Prostate gland (tissue), 2 donors: ENCODE measurements around the gene ARHGAP27. TPM values are rescaled to one million over a fixed set of nuclear protein-coding genes. Genes with fewer than 3 reads are reported as not detected.

Source experiments
- total RNA-seq, 2 donors: library from RNA; depleted of rRNA; stranded (reverse); fragments of >200 nt; gene quantifications; one replicate each; pipeline ENCODE4 v1.1.0, GENCODE V29; 2016

The ARHGAP27 gene
- total RNA-seq, 2 donors from 2014 or later, result 37.9 to 39.9 TPM

Other genes with a start within 250 kb of the ARHGAP27 start
- gene FMNL1, start 211.0 kb downstream of the ARHGAP27 start, total RNA-seq, result 10 to 100 TPM in 1 of 2 donors, 1 to 10 TPM in 1; 3.6 to 12.2 TPM
- 1 to 10 TPM in 1 of 2 donors, not detected in 1; 3.2 TPM for gene SPATA32, start 170.8 kb downstream of the ARHGAP27 start, total RNA-seq
- 10 to 100 TPM; 12.5 to 16.1 TPM for gene MAP3K14, start 115.8 kb downstream of the ARHGAP27 start, total RNA-seq
- 10 to 100 TPM; 33.2 to 39.8 TPM for gene PLEKHM1, start 57.9 kb upstream of the ARHGAP27 start, total RNA-seq